Posterior vena cava (tissue), 2 donors: ENCODE data around the gene KIF1A. TPM values are rescaled to one million over a fixed set of nuclear protein-coding genes. Genes with fewer than 3 reads are reported as not detected.

Experiments used
- DNase-seq: peaks from one replicate; pipeline ENCODE4 v3.0.0-alpha.2; 2020; ENCODE audit warnings: low spot score
- intact Hi-C, 2 donors: fragments of 100-400 bp; cut with DNase I; formaldehyde crosslinking; loops; one replicate each; pipeline versions ENCODE4 v1.14.1 to v1.14.2; 2022 to 2023
- total RNA-seq, 2 donors: library from RNA; stranded (reverse); fragmentation: NEBNext Ultra II Directional; extraction: Animal tissue kit (Norgen Biotek cat#: 25700); gene quantifications; one replicate each; pipeline ENCODE4 v1.2.1, GENCODE V29; 2021
- donor health status: DM: yes; HTN: yes; CAD: no.
- donor health status: DM: yes; HTN: yes; CAD: no.

KIF1A gene
- total RNA-seq, 2 donors from 2014 or later: 0.37 to 0.57 TPM

DNA sequence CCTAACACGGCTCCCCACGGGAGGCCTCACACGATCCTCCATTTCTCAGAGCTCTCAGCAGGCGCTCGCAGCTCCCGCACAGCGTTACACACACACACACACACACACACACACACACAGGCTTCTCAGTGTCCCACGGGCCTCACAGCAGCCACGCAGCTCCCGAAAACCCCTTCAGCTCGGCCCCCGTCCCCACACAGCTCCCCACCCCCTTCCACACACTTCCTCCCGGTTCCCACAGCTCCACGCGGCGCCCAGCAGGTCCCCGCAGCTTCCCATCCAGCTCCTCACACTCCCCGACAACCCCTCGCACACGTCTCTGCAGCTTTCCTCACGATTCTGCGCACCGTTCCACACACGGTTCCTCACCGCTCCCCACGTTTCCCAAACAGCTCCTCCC is 41.6 kb downstream of the KIF1A start:
- DNase-seq: no peak
- intact Hi-C loops: no loop called here

DNA sequence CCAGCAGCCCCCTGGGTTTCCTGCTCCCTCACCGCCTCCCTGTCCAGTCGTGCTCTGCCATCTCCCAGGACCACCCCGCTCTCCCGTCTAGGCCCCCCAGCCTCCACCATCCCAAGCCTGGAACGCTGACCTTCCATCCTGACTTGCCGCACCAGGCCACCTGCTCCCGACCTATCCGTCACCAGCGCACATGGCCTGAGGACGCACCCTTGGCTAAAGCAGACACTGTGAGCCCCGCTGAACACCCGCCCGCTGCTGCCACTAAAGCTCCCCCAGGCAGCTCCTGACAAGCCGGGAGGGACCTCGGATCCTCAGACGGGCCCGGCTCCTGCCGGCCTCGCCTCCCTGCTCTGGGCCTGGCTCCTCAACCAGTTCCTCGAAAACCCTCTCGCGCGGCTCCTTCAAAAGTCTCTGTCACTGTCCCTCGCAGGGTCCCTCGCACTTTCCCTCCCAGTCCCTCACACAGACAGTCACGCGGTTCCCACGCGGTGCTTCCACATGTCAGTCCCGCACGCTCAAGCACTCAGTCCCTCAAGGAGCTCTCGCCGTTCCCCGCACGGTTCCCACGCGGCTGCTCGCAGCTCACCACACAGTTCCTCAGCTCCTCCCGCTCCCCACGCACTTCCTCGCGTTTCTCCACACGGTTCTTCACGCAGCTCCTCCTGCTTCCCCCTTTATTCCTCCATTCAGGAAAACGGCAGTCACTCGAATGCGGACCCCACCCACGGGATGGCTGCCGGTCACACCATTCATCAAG is 42.4 kb downstream of the KIF1A start:
- intact Hi-C loops: no loop called here
- DNase-seq: no peak

GRCh38 chr2:240775905-240776304 is 44.1 kb downstream of the KIF1A start:
- intact Hi-C loops: no loop called here
- no peak for DNase-seq

GRCh38 chr2:240774856-240775255 is 45.2 kb downstream of the KIF1A start:
- intact Hi-C loops: no loop called here
- DNase-seq: no peak

DNA sequence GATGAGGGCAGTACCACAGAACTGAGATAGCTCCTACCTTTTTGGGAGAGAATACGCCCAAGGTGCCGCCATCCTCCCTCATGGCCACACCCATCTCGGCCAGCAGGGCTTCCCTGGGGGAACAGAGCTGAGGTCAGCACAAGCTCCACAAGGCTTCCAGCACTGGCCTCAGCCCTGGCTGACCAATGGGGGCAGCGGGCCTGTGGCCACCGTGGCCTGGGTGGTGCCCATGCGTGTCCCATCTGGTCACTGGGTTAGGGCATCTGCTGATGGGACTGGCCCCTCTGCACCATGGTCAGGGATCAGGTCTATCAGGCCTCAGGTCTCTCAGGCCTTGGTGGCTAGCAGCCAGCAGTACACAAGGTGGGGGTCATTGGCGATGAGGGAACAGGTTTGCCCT is 50.9 kb downstream of the KIF1A start:
- intact Hi-C loops: no loop called here
- no peak for DNase-seq

DNA sequence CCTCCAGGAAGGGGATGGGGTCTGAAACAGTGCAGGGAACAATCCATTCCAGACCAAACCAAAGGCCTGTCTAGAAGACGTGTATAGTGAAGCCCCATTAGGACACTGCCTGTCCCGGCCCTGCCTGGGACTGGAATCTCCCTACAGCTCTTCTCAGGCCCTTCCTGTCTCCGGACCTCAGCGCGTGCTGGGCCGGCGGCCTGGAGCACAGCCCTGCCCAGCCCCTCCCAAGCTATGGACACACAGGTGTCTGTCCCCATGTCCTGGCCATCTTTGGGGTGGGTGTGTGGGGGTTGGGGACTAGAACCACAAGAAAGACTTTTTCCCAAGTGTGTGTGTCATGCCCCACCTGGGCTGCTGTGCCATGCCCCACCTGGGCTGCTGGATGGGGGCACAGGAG is 51.8 kb downstream of the KIF1A start:
- intact Hi-C loops: no loop called here
- DNase-seq: no peak

GRCh38 chr2:240767341-240767740 is 52.7 kb downstream of the KIF1A start:
- no peak for DNase-seq
- intact Hi-C loops: no loop called here

GRCh38 chr2:240766072-240766471 is 53.9 kb downstream of the KIF1A start:
- intact Hi-C loops: no loop called here
- no peak for DNase-seq

GRCh38 chr2:240765007-240765406 is 55.0 kb downstream of the KIF1A start:
- DNase-seq: no peak
- intact Hi-C loops: no loop called here

DNA sequence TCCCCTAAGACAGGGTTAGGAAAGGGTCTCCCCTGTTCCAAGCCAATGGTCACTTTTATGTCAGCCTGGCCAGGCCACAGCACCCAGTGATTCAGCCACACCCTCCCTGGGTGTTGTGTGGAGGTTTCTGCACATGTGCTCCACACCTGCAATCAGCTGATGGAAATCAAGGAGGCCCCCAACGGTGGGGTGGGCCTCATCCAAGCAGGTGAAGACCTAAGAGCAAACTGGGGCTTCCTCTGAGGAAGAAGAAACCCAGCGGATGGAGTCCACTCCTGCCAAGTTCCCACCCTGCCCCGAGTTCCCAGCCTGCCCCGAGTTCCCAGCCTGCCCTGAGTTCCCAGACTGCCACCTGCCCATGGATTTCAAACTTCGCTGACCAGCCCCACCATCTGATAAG is 55.4 kb downstream of the KIF1A start:
- intact Hi-C loops: no loop called here
- no peak for DNase-seq

GRCh38 chr2:240762971-240763370 is 57.0 kb downstream of the KIF1A start:
- intact Hi-C loops: no loop called here
- no peak for DNase-seq

GRCh38 chr2:240762249-240762648 is 57.8 kb downstream of the KIF1A start:
- intact Hi-C loops: no loop called here
- no peak for DNase-seq

GRCh38 chr2:240760576-240761246 is 59.3 kb downstream of the KIF1A start:
- intact Hi-C loops: no loop called here
- no peak for DNase-seq

DNA sequence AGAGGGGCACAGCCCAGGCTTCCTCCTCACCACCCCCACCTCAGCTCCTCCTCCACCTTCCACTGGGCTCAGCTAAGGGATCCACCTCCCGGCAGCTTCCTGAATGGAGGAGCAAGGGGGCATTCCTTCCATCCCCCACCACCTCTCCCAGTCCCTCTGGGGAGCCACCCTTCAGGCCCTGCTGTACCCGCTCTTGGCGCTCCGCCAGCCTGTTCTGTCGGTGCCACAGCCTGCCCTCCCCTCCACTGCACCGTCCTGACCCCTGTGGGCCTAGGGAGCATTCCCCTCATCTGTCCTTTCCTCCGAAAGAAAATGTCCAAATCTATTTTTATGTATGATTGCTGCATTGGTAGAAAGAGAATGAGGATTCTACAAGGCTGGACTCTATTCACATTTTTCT is 59.9 kb downstream of the KIF1A start:
- no peak for DNase-seq
- intact Hi-C loops: no loop called here

GRCh38 chr2:240759459-240759858 is 60.6 kb downstream of the KIF1A start:
- no peak for DNase-seq

GRCh38 chr2:240757086-240757614 is 62.9 kb downstream of the KIF1A start:
- DNase-seq: no peak
- intact Hi-C loops: no loop called here

More at GRCh38 chr2:240759459-240759858, 60.6 kb downstream of the KIF1A start:
- intact Hi-C loops: no loop called here

- intact Hi-C loops: no loop called here
Measured at GRCh38 chr2:240752209-240752608, 67.8 kb downstream of the KIF1A start.

GRCh38 chr2:240750409-240750808 is 69.6 kb downstream of the KIF1A start:
- intact Hi-C loops: no loop called here
- no peak for DNase-seq

More at GRCh38 chr2:240752209-240752608, 67.8 kb downstream of the KIF1A start:
- no peak for DNase-seq

DNA sequence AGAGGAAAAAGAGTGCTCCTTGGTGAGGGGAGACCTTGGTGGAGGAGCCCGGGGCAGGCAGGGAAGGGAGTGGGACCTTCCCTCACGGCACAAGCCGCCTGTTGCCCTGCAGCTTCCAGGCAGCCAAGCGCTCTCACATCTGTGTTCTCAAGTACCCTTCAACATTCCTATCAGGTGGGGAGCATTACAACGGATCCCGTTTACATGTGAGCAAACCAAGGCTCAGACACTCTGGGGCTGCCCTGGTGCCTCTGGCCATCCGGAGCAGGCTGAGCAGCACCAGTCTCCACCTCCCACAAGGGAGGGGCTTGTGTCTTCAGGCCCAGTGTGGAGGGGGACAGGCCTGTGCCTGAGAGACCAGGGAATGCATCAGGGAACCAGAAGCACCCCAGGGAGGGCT is 70.5 kb downstream of the KIF1A start:
- intact Hi-C loops: loop anchor here in 1 of 2 donors (5.0 kb wide), 1 partner anchor 532 kb away; no protein-coding TSS in a partner anchor
- no peak for DNase-seq

DNA sequence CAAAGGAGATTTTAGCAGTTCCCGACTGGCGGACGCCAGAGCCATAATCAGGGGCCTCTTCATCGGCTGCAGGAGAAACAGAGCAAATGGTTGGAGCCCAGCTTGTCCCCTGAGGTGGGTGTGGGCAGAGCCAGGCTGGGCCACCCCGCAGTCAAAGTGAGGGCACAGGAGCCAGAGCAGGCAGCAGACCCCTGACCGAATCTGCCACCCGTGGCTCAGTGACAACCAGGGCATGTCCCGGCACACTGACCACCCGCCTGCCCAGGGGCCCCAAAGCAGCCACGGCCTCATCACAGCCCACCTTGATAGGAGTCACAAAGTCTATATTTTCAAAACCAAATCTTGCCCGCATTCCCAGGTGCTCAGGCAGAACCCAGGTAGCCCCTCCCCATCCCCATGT is 72.8 kb downstream of the KIF1A start:
- intact Hi-C loops: loop anchor here in 1 of 2 donors (5.0 kb wide), 1 partner anchor 530 kb away; no protein-coding TSS in a partner anchor
- no peak for DNase-seq

DNA sequence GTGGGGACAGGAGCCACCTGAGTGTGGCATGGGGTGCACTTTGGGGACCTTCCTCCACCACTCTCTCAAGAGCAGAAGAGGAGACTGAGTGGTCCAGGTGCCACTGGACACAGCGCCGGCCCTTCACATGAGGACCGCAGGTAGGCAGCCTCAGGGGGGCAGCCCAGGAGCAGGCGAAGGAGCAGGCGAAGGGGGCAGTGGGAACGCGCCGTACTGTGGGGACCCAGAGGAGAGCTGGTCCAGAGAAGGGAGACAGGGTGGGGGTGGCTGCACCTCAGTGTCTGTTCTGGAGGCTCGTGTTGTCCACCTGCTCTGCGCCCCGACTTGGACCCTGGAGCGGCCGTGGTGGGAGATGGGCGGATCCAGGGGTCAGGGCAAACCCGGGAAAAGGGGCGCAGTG is 73.3 kb downstream of the KIF1A start:
- intact Hi-C loops: loop anchor here in 1 of 2 donors (5.0 kb wide), 1 partner anchor 529 kb away; no protein-coding TSS in a partner anchor
- DNase-seq: no peak
